Ascending aorta (tissue), 2 donors: ENCODE results near the gene GJA9. TPM values are rescaled to one million over a fixed set of nuclear protein-coding genes. Genes with fewer than 3 reads are reported as not detected.

Source experiments
- DNase-seq, 2 donors: peaks; one replicate each; pipeline ENCODE4 v3.0.0-alpha.2; 2019; ENCODE audit warnings: low spot score in 2 of 2
- H3K27ac ChIP-seq, 2 donors: fragments of 200-600 bp; sonication (generic); one replicate each; pipeline ENCODE4 v1.5.1; 2016 to 2017; ENCODE audit warnings: mild to moderate bottlenecking in 1 of 2
- H3K27me3 ChIP-seq: fragments of 200-600 bp; sonication (generic); one replicate; pipeline ENCODE4 v1.5.1; 2017
- H3K36me3 ChIP-seq, 2 donors: fragments of 200-600 bp; sonication (generic); one replicate each; pipeline ENCODE4 v1.5.1; 2016
- H3K4me1 ChIP-seq, 2 donors: fragments of 200-600 bp; sonication (generic); one replicate each; pipeline ENCODE4 v1.5.1; 2016 to 2017; ENCODE audit warnings: mild to moderate bottlenecking in 1 of 2
- H3K4me3 ChIP-seq, 2 donors: fragments of 200-600 bp; sonication (generic); one replicate each; pipeline ENCODE4 v1.5.1; 2016 to 2017; ENCODE audit warnings: mild to moderate bottlenecking in 1 of 2
- H3K9me3 ChIP-seq, 2 donors: fragments of 200-600 bp; sonication (generic); one replicate each; pipeline ENCODE4 v1.5.1; 2016
- intact Hi-C: fragments of 100-400 bp; cut with DNase I; formaldehyde crosslinking; loops from one replicate; pipeline ENCODE4 v1.15.1; 2023
- total RNA-seq: library from RNA; depleted of rRNA; stranded (reverse); fragments of >200 nt; gene quantifications from one replicate; pipeline ENCODE4 v1.1.0, GENCODE V29; 2016
- TF ChIP-seq, protein P1 (sequence below), 3 experiments: fragments of 200-600 bp in 2 of 3; fragments of 450-650 bp in 1 of 3; sonication (generic) in 2 of 3; IDR thresholded peaks; one replicate each; pipeline ENCODE4 v1.5.1; 2016 to 2019; ENCODE audit warnings: antibody characterized with exemption in 3 of 3, mild to moderate bottlenecking in 1 of 3, moderate library complexity in 1 of 3

The GJA9 gene
- total RNA-seq, 1 donor from 2014 or later = not detected

DNA sequence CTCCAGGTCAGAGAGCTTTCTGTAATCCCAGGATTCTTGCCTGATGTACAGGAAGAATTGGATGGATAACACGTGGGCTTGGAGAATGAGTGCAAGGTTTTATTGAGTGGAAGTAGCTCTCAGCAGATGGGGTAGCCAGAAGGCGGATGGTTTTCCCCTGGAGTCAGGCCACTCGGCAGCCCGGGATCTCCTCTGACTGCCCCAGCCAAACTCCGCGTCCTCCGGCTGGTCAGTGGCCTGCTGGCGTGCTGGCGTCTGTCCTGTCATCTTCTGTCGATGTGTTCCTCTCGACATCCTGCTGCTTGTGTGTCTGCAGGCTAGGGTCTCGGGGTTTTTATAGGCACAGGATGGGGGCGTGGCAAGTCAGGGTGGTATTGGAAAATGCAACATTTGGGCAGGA is 27.4 kb upstream of the GJA9 start:
- Histone ChIP-seq H3K9me3 (peaks cover 0 to 12% of the 10 kb centered on the region in 2 donors), H3K4me3 (no peak overlapping the region), H3K4me1 (no peaks in the 10 kb centered on the region), H3K27ac (no peak overlapping the region), H3K36me3 (no peaks in the 10 kb centered on the region), H3K27me3 (no peaks in the 10 kb centered on the region)
- no peak for DNase-seq
- TF ChIP-seq, protein P1, sequence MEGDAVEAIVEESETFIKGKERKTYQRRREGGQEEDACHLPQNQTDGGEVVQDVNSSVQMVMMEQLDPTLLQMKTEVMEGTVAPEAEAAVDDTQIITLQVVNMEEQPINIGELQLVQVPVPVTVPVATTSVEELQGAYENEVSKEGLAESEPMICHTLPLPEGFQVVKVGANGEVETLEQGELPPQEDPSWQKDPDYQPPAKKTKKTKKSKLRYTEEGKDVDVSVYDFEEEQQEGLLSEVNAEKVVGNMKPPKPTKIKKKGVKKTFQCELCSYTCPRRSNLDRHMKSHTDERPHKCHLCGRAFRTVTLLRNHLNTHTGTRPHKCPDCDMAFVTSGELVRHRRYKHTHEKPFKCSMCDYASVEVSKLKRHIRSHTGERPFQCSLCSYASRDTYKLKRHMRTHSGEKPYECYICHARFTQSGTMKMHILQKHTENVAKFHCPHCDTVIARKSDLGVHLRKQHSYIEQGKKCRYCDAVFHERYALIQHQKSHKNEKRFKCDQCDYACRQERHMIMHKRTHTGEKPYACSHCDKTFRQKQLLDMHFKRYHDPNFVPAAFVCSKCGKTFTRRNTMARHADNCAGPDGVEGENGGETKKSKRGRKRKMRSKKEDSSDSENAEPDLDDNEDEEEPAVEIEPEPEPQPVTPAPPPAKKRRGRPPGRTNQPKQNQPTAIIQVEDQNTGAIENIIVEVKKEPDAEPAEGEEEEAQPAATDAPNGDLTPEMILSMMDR (IDR thresholded peaks at IDR 0.05) = no peak
- intact Hi-C loops = no loop called here

DNA sequence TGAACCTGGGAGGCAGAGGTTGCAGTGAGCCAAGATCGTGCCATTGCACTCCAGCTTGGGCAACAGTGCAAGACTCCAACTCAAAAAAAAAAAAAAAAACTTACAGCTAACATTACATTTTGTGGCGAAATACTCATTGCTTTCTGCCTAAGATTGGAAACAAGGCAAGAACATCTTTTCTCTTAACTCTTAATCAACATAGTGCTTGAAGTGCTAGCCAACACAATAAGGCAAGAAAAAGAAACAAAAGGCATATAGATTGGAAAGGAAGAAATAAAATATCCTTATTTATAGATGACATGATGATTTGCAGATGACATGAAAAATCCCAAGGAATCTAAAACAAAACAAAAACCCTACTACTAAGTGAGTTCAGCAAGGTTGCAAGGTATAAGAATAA is 24.6 kb upstream of the GJA9 start:
- Histone ChIP-seq H3K36me3 (no peaks in the 10 kb centered on the region), H3K9me3 (peaks cover 0 to 12% of the 10 kb centered on the region in 2 donors), H3K4me3 (no peak overlapping the region), H3K4me1 (no peaks in the 10 kb centered on the region), H3K27me3 (no peaks in the 10 kb centered on the region), H3K27ac (no peak overlapping the region)
- no peak for DNase-seq
- TF ChIP-seq, protein P1 (IDR thresholded peaks at IDR 0.05) = no peak
- intact Hi-C loops = no loop called here

DNA sequence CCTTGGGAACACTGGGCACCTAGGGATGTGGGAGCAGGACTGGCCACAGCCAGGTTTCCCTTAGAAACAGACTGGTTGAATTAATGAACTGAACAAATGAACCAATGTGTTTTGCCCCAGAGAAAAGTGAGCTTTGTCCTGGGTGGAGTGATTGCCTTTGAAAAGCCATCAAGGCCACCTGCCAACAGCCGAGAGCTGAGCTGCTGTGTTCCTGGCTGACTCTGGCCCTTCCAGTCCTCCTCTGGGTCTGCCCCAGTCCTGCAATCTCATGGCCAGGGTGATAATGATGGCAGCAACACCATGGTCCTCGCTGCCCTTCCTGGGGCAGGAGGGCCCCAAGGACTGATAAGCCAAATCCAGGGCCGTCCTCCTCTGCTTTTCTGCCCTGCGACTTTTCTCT is 18.2 kb upstream of the GJA9 start:
- H3K4me3 ChIP-seq = no peak overlapping the region
- intact Hi-C loops = no loop called here
- DNase-seq = no peak
- H3K9me3 ChIP-seq = no peaks in the 10 kb centered on the region
- H3K36me3 ChIP-seq = no peaks in the 10 kb centered on the region
- H3K27me3 ChIP-seq = no peaks in the 10 kb centered on the region
- no peaks in the 10 kb centered on the region for H3K4me1 ChIP-seq
- H3K27ac ChIP-seq = no peak overlapping the region
- TF ChIP-seq, protein P1 (IDR thresholded peaks at IDR 0.05) = no peak

DNA sequence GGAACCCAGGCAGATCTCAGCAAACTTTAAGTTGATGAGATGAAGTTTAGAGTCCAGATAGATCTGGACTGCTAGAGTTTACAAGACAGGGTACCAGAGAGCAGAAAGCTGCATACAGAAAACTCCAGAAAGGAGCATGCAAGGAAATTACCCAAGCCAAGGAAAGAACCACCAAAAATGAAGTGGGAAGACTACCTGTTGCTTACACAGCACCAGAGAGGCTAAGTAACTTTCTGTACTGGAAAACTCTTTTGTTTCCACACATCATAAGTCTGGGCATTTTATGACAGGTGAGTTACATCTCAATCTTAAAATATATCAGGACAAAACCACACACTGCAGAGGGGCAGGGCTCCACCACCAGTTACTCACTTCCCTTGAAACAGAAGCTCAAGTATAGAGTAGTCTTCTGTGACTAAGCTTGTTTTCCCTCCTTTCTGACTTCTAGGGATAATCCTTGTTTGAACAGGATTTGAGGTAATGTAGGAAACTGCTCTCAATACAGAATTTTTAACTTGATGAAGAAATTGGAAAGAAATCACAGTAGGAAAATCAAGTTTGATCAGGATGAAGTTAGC is 17.4 kb upstream of the GJA9 start:
- DNase-seq = no peak
- H3K4me1 ChIP-seq = no peaks in the 10 kb centered on the region
- intact Hi-C loops = no loop called here
- H3K9me3 ChIP-seq = no peaks in the 10 kb centered on the region
- no peaks in the 10 kb centered on the region for H3K27me3 ChIP-seq
- TF ChIP-seq, protein P1 (IDR thresholded peaks at IDR 0.05) = no peak
- no peak overlapping the region for H3K4me3 ChIP-seq
- no peak overlapping the region for H3K27ac ChIP-seq
- H3K36me3 ChIP-seq = no peaks in the 10 kb centered on the region

DNA sequence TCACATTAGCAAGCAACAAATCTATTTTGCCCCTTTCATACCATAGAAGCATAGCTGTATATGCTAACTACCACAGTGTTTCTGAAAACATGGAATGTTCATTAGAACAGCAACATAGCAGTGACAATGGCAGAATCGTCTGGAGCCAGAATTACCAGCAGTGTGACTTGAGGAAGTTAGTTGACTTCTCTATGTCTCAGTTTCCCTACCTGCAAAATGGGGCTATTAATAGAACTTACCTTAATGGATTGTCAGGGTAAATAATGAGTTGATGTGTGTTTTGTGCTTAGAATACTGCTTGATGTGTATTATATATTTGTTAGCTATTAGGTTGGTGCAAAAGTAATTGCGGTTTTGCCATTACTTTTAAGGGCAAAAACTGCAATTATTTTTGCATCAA is 14.8 kb upstream of the GJA9 start:
- Histone ChIP-seq H3K27me3 (no peaks in the 10 kb centered on the region), H3K27ac (no peak overlapping the region), H3K36me3 (no peaks in the 10 kb centered on the region), H3K4me3 (no peak overlapping the region), H3K9me3 (no peaks in the 10 kb centered on the region), H3K4me1 (no peaks in the 10 kb centered on the region)
- no peak for DNase-seq
- TF ChIP-seq, protein P1 (IDR thresholded peaks at IDR 0.05) = no peak
- intact Hi-C loops = no loop called here

DNA sequence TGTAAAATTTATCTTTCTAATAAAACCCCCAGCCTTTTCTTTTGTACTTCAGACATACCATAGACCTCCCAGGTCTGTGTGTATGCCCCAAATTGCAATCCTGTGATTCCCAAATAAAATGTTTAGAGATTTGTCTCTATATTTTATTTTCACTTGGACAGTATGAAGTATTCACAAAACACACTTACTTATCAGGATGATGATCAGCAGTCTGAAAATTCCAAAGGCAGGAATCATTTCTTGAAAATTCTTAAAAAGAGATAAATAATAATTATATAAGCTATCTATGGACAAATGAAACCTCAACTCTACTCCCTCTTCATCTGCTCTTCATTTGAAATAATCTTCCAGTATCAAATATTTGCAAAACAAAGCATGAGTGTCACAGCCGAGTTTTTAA is 11.6 kb upstream of the GJA9 start:
- intact Hi-C loops = no loop called here
- Histone ChIP-seq H3K9me3 (no peaks in the 10 kb centered on the region), H3K4me3 (no peak overlapping the region), H3K36me3 (no peaks in the 10 kb centered on the region), H3K27ac (no peak overlapping the region), H3K4me1 (no peaks in the 10 kb centered on the region), H3K27me3 (no peaks in the 10 kb centered on the region)
- no peak for DNase-seq
- TF ChIP-seq, protein P1 (IDR thresholded peaks at IDR 0.05) = no peak
